Activated CD4-positive, alpha-beta T cell treated with anti-CD3 and anti-CD28 coated beads, Interleukin-2, amount 50 U/mL, for 4 hours (primary cell): ENCODE results near the gene GTSE1.

Experiments used
- DNase-seq, 2 experiments: peaks; one replicate each; pipeline ENCODE4 v3.0.0-alpha.2; 2020

The GTSE1 gene

GRCh38 chr22:46274381-46274780 is 22.3 kb upstream of the GTSE1 start:
- DNase-seq = no peak

DNA sequence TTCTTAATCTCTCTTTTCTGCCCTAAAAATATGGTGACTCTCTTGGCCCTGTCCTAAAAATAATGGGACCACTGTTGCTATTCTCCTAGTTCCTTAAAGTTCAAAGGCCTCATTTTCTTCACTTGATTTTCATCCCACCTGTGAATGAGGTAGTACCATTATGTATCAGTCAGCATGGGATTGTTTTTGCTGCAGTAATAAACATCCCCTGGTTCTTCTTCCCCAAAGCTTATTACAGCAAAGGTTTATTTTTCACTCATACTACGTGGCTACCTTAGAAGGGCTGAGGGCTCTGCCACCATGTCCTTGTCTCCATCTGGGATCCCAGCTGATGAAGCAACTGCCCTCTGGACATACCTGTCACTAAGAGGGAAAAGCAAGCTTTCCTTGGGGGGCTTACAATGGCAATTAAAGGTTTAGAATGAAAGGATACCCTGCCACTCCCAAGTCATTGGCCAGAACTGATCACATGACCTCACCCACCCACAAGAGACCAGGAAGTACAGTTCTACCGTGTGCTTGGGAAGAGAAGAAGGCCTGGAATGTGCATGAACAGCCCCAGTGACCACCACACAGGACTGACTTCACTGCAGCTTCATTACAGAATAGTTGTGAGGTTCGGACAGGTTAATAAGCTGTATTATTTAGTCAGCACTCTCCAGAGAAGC is 21.1 kb upstream of the GTSE1 start:
- DNase-seq = no peak

DNA sequence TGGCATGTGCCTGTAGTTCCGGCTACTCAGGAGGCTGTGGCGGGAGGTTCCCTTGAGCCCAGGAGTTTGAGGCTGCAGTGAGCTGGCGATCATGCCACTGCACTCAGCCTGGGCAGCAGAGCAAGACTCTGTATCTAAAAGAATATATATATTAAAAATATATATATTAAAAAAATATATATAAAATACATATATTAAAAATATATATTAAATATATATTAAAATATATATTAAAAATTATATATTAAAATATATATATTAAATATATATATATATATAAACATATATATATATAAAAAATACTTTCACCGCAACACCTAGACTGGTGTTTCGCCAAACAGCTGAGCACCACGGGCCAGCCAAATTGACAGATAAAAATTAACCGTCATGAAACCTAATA is 20.1 kb upstream of the GTSE1 start:
- no peak for DNase-seq

DNA sequence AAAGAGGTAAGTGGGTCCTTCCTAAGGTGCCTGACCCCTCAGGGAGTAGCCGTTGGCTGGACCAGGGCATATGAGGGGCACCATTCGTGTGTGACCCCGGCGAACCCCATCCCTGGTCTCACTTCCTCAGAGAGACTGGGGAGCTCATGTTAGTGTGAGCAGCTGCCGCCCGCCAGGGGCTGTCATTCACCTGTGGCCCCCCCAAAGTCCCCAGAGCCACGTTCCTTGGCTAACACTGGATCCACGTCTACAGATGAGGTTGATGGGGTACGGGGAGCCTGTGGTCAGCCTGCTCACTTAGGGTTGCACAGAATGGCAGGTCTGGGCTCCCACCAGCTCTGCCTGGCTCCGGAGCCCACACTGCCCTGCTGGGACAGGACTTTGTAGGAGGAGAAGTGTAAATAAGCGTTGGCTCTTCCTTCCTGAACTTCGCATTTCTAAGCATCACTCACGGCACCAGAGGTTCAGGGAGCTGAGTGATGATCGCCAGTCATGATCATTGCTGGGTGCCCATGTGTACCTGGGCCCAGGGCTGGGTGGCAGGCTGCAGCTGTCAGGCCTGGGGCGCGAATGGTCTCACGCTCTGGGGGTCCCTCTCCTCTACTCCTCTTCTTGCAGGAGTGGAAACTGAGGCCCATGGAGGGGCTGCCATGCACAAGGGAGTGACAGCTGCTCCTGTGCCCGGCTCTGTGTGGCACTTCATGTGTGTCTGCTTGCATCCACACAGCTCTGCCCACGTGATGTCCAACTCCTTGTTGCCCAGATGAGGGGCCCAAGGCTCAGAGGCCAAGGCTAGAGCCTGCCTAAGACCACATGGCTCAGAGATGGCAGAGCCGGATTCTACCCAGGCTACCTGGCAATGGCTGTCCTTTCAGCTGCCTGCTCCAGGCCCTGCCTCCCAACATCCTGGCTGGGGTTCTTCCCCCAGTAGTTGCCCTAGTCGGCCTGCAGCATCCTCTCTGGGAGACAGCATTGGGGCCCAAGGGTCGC is 17.7 kb upstream of the GTSE1 start:
- DNase-seq = no peak

GRCh38 chr22:46280063-46280817 is 16.4 kb upstream of the GTSE1 start:
- DNase-seq = no peak

- DNase-seq = no peak
These were observed 15.6 kb upstream of the GTSE1 start for GRCh38 chr22:46280999-46281623.

- DNase-seq = no peak
These were observed 14.6 kb upstream of the GTSE1 start for GRCh38 chr22:46281866-46282678.

- DNase-seq = no peak
These were observed 10.7 kb upstream of the GTSE1 start for GRCh38 chr22:46286006-46286405.

- no peak for DNase-seq
These were observed 9.5 kb upstream of the GTSE1 start for GRCh38 chr22:46286941-46287872.

GRCh38 chr22:46287873-46288751 is 8.6 kb upstream of the GTSE1 start:
- no peak for DNase-seq

GRCh38 chr22:46288846-46289243 is 7.8 kb upstream of the GTSE1 start:
- no peak for DNase-seq

DNA sequence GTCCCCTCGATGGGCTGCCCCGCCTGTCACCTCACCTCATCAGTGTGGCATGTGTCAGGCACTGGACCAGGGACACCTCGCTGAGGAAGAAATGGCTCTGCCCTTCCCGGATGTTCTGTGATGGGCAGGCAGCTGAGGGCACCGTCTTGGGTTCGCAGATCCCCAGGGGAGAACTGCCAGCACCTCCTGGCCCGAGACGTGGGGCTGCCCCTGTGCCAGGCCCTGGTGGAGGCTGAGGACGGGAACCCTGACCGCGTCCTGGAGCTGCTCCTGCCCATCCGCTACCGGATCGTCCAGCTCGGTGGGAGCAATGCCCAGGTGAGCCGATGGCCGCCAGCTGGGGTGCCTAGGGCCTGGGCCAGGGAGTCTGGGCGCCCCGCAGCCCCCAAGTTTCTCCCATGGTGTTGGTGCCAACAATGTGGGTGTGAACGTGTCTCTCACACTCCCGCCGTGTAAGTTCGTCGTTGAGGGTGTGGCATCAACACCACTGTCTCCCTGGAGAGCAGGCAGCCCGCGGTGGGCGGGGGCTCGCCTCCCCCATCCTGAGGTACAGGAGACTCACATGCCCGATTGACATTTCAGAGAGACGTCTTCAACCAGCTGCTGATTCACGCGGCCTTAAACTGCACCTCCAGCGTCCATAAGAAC is 7.3 kb upstream of the GTSE1 start:
- DNase-seq = no peak

- no peak for DNase-seq
These were observed 6.4 kb upstream of the GTSE1 start for GRCh38 chr22:46290121-46290842.

GRCh38 chr22:46290843-46291785 is 5.6 kb upstream of the GTSE1 start:
- DNase-seq = no peak

- no peak for DNase-seq
These were observed 4.5 kb upstream of the GTSE1 start for GRCh38 chr22:46292173-46292572.

DNA sequence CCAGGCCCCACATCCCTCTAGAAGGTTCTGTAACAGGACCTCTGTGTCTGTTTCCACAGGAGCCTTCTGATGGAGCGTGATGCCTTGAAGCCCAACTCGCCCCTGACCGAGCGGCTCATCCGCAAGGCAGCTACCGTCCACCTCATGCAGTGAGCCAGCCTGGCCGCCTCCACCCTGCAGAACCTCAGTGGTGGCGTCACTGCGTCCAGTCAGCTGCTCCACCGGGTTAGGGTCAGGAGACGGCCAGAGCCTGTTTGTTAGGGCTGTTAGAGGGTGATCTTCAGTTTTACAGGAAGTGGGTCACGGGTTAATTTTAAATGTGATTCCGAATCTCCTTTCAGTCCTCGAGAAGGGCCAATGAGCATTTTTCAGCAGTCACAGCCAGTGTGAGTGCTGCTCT is 3.9 kb upstream of the GTSE1 start:
- no peak for DNase-seq

DNA sequence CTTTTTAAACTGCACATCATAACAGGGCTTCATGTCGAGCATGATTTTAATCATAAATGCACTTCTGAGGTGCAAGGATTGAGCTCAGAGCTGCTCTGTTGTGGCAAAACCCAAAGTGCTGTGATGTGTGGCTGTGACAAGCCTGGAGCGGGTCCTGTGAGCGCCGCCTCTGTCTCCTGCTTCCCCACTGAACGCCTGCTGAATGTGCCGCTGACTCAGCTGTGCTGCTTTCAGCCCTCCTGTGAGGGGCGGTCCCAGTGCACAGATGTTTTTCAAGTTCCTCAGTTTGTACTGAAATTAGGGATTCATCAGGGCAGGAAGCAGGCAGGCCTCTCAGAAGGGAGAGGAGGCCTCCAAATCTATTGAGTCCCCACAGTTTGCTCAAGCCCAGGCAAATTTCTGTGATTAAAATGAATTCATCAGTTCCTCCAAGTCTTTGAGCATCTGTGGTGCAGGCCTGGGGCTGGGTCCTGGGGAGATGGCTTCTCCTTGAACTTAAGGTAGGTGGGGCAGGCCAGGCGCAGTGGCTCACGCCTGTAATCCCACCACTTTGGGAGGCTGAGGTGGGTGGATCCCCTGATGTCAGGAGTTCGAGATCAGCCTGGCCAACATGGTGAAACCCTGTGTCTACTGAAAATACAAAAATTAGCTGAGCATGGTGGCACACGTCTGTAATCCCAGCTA is 3.0 kb upstream of the GTSE1 start:
- no peak for DNase-seq
